PFSK-1 (cell line): Measurements from ENCODE around the gene NCKIPSD.

Source experiments
- FOXP2 ChIP-seq: optimal IDR thresholded peaks from 2 replicates; pipeline ENCODE3; 2011; ENCODE audit warnings: borderline replicate concordance, control low read depth, inconsistent platforms; ENCODE audit not compliant: insufficient read depth; ENCODE audit errors: extremely low read length, extremely low read depth
- POLR2AphosphoS5 ChIP-seq: IDR thresholded peaks from 2 replicates; pipeline ENCODE4 v1.6.1; 2012; ENCODE audit warnings: low read depth, mild to moderate bottlenecking, control low read depth, low read length, moderate library complexity
- SIN3A ChIP-seq: IDR thresholded peaks from 2 replicates; pipeline ENCODE4 v1.6.1; 2012; ENCODE audit warnings: mild to moderate bottlenecking, low read length, moderate library complexity, borderline replicate concordance; ENCODE audit not compliant: insufficient read depth
- TAF1 ChIP-seq: IDR thresholded peaks from 2 replicates; pipeline ENCODE4 v1.6.1; 2012; ENCODE audit warnings: low read length, control low read depth, borderline replicate concordance; ENCODE audit not compliant: insufficient read depth
- TF ChIP-seq, protein P1 (sequence below), 2 experiments: IDR thresholded peaks; 2 replicates each; pipeline versions ENCODE4 v1.6.1 to v1.8.0; 2011 to 2012; ENCODE audit warnings: low read depth in 2 of 2, low read length in 2 of 2, control low read depth in 1 of 2, inconsistent platforms in 1 of 2, mild to moderate bottlenecking in 1 of 2, moderate library complexity in 1 of 2; ENCODE audit not compliant: insufficient read depth in 1 of 2

DNA sequence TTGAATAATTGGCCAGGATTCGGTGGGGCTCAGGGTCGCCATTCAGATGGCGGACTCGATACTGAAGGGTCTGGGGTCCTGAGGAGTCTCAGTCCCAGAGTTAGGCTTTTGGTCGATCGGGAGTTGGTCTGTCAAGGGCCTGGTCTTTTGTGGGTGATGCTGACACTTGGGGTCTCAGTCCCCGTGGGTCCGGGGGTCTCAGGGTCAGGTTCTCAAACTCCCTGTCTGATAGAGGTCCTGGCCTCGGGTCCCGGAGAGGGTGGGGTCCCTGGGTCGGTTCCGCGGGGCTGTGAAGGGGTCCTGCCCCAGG, 467 bp downstream of the NCKIPSD start:
- TF ChIP-seq, protein P1, sequence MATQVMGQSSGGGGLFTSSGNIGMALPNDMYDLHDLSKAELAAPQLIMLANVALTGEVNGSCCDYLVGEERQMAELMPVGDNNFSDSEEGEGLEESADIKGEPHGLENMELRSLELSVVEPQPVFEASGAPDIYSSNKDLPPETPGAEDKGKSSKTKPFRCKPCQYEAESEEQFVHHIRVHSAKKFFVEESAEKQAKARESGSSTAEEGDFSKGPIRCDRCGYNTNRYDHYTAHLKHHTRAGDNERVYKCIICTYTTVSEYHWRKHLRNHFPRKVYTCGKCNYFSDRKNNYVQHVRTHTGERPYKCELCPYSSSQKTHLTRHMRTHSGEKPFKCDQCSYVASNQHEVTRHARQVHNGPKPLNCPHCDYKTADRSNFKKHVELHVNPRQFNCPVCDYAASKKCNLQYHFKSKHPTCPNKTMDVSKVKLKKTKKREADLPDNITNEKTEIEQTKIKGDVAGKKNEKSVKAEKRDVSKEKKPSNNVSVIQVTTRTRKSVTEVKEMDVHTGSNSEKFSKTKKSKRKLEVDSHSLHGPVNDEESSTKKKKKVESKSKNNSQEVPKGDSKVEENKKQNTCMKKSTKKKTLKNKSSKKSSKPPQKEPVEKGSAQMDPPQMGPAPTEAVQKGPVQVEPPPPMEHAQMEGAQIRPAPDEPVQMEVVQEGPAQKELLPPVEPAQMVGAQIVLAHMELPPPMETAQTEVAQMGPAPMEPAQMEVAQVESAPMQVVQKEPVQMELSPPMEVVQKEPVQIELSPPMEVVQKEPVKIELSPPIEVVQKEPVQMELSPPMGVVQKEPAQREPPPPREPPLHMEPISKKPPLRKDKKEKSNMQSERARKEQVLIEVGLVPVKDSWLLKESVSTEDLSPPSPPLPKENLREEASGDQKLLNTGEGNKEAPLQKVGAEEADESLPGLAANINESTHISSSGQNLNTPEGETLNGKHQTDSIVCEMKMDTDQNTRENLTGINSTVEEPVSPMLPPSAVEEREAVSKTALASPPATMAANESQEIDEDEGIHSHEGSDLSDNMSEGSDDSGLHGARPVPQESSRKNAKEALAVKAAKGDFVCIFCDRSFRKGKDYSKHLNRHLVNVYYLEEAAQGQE (IDR thresholded peaks at IDR 0.05; ENCODE audit: insufficient read depth in 1 of 2, low read depth in 2 of 2, low read length in 2 of 2) = no peak
- TF ChIP-seq POLR2AphosphoS5 (no peak), TAF1 (no peak), SIN3A (no peak), FOXP2 (no peak)
